Measurements from ENCODE around the gene HSPB8. TPM values are rescaled to one million over a fixed set of nuclear protein-coding genes. Genes with fewer than 3 reads are reported as not detected.

Gene HSPB8
- total and polyA plus RNA-seq, 2 of the 4 experiments (the other 2 are of a cell fraction) = 12.9 to 25.8 TPM

- no peak overlapping the region for H3K4me3 ChIP-seq (ENCODE audit: insufficient read depth, low read depth, low read length)
- no peak overlapping the region for H2BK20ac ChIP-seq (ENCODE audit: low read depth, low read length)
- H3K18ac ChIP-seq (ENCODE audit: low read depth, low read length) = no peak overlapping the region
- H2AFZ ChIP-seq (replicated peaks; ENCODE audit: low read length, poor library complexity) = no peak overlapping the region
- H3K4me2 ChIP-seq (ENCODE audit: low read depth, low read length) = no peak overlapping the region
- H3K4ac ChIP-seq (ENCODE audit: low read depth, low read length) = no peak overlapping the region
- no peaks in the 10 kb centered on the region for H3K27me3 ChIP-seq (ENCODE audit: control insufficient read depth, insufficient read depth, low read length)
- H4K91ac ChIP-seq (ENCODE audit: insufficient read depth, low read depth, low read length) = no peak overlapping the region
- no peaks in the 10 kb centered on the region for H3K9me3 ChIP-seq (ENCODE audit: control insufficient read depth, insufficient read depth, low read length)
- ATAC-seq (ENCODE audit: low read depth) (no peak), DNase-seq (no peak)
- no peaks in the 10 kb centered on the region for H3K4me1 ChIP-seq (ENCODE audit: control insufficient read depth, insufficient read depth, low read length)
- H2BK15ac ChIP-seq (ENCODE audit: low read depth, low read length) = no peak overlapping the region
- TF ChIP-seq SMC3 (IDR thresholded peaks at IDR 0.05; ENCODE audit: low read depth, low read length) (no peak), FOS (IDR thresholded peaks at IDR 0.05; ENCODE audit: low read depth, low read length) (no peak), POLR2A (IDR thresholded peaks at IDR 0.05; ENCODE audit: low read depth, low read length) (no peak), CHD1 (IDR thresholded peaks at IDR 0.05; ENCODE audit: low read depth, low read length) (no peak), CEBPB (IDR thresholded peaks at IDR 0.05; ENCODE audit: low read depth, low read length) (no peak), RCOR1 (IDR thresholded peaks at IDR 0.05; ENCODE audit: insufficient replicate concordance, low read length) (no peak), USF2 (IDR thresholded peaks at IDR 0.05; ENCODE audit: low read depth, low read length) (no peak), RFX5 (IDR thresholded peaks at IDR 0.05; ENCODE audit: low read depth, low read length) (no peak), MAFK (IDR thresholded peaks at IDR 0.05; ENCODE audit: low read depth, low read length) (no peak), BHLHE40 (IDR thresholded peaks at IDR 0.05; ENCODE audit: low read depth, low read length) (no peak), RAD21 (IDR thresholded peaks at IDR 0.05; ENCODE audit: low read length) (no peak), CTCF (conservative IDR thresholded peaks at IDR 0.05; ENCODE audit: low read depth, low read length) (no peak), MAZ (IDR thresholded peaks at IDR 0.05; ENCODE audit: borderline replicate concordance, low read depth, low read length) (no peak), MXI1 (IDR thresholded peaks at IDR 0.05; ENCODE audit: borderline replicate concordance, low read depth, low read length) (no peak), ELK1 (IDR thresholded peaks at IDR 0.05; ENCODE audit: borderline replicate concordance, low read depth, low read length) (no peak), NFE2L2 (IDR thresholded peaks at IDR 0.05; ENCODE audit: low read depth, low read length) (no peak)
- WGBS, 2 experiments (ENCODE audit: extremely low coverage in 2 of 2, insufficient read length in 1 of 2) = no CpG with 5 or more reads among the region's 2 CpGs
- no peak overlapping the region for H3K23ac ChIP-seq (ENCODE audit: low read depth, low read length)
- no peaks in the 10 kb centered on the region for H4K20me1 ChIP-seq (ENCODE audit: insufficient read depth, low read length)
- POLR2A ChIA-PET (ENCODE audit: unreplicated experiment) = no interaction called here
- H3K9ac ChIP-seq (ENCODE audit: low read depth, low read length) = no peak overlapping the region
- no peak overlapping the region for H3K56ac ChIP-seq (ENCODE audit: extremely low read depth, insufficient read depth, low read length)
- no peak overlapping the region for H2AK5ac ChIP-seq (ENCODE audit: low read depth, low read length)
- no peak overlapping the region for H4K8ac ChIP-seq (ENCODE audit: low read depth in 2 of 2, low read length in 2 of 2)
- in situ Hi-C loops (cut with MboI; ENCODE audit: low sequenced_read_pairs) (no loop called here), intact Hi-C loops (cut with micrococcal nuclease) (no loop called here), dilution Hi-C loops (cut with HindIII; ENCODE audit: low sequenced_read_pairs, unreplicated experiment) (no loop called here)
- no peak overlapping the region for H3K14ac ChIP-seq (replicated peaks; ENCODE audit: low read depth, low read length)
- no peaks in the 10 kb centered on the region for H3K9me1 ChIP-seq (ENCODE audit: insufficient read depth, low read length)
- no peak overlapping the region for H2AK9ac ChIP-seq (replicated peaks; ENCODE audit: low read depth, low read length, poor library complexity)
- CTCF ChIA-PET = no interaction called here
- H3K79me1 ChIP-seq (ENCODE audit: low read depth in 1 of 2, low read length in 2 of 2) = no peaks in the 10 kb centered on the region
- no TSS peak for BruUV-seq (replicated peaks)
- H2BK5ac ChIP-seq (ENCODE audit: low read depth, low read length, poor library complexity, severe bottlenecking) = no peak overlapping the region
- H2BK120ac ChIP-seq (ENCODE audit: low read depth, low read length) = no peak overlapping the region
- no peak overlapping the region for H3K27ac ChIP-seq (ENCODE audit: insufficient read depth, low read length)
- no peaks in the 10 kb centered on the region for H3K36me3 ChIP-seq (ENCODE audit: control insufficient read depth, insufficient read depth, low read length)
- no peak overlapping the region for H4K5ac ChIP-seq (ENCODE audit: low read depth, low read length)
Measured at GRCh38 chr12:119139448-119139847, 39.3 kb upstream of the HSPB8 start.

All from IMR-90 (cell line).